ENCODE measurements around the gene KRT25. TPM values are rescaled to one million over a fixed set of nuclear protein-coding genes. Genes with fewer than 3 reads are reported as not detected.

Gene KRT25
- total RNA-seq, 1 donor from 2014 or later = not detected

- DNase-seq (no peak), ATAC-seq (no peak)
- intact Hi-C loops (cut with micrococcal nuclease) = no loop called here
These were observed 51.5 kb downstream of the KRT25 start, which contains the start of gene KRT24 for GRCh38 chr17:40703652-40704051. TSS of gene KRT24 (minus strand) at chr17:40703752. CDS start at chr17:40703693, 59 bp downstream.

GRCh38 chr17:40702271-40702670, 52.9 kb downstream of the KRT25 start:
- no peak for ATAC-seq
- intact Hi-C loops (cut with micrococcal nuclease) = no loop called here
- DNase-seq = no peak

GRCh38 chr17:40699853-40700252, 55.3 kb downstream of the KRT25 start:
- ATAC-seq = peak; percentile 24
- DNase-seq = no peak
- intact Hi-C loops (cut with micrococcal nuclease) = no loop called here

- ATAC-seq = peak; percentile 18
- intact Hi-C loops (cut with micrococcal nuclease) = no loop called here
- DNase-seq = no peak
These were observed 55.8 kb downstream of the KRT25 start for GRCh38 chr17:40699371-40699770.

Other genes with a start within 250 kb of the KRT25 start
- 0.22 TPM for gene CCR7, start 189.9 kb downstream of the KRT25 start, total RNA-seq
- gene SMARCE1, start 107.5 kb downstream of the KRT25 start, total RNA-seq = 59.8 TPM
- gene KRT222, start 90.2 kb downstream of the KRT25 start, total RNA-seq = not detected
- not detected for gene KRT24, start 51.6 kb downstream of the KRT25 start, total RNA-seq
- not detected for gene KRT26, start 16.9 kb upstream of the KRT25 start, total RNA-seq
- gene KRT27, start 27.2 kb upstream of the KRT25 start, total RNA-seq = not detected
- not detected for gene KRT28, start 44.6 kb upstream of the KRT25 start, total RNA-seq
- gene KRT10, start 67.3 kb upstream of the KRT25 start, total RNA-seq = 51.3 TPM
- gene KRT12, start 111.9 kb upstream of the KRT25 start, total RNA-seq = not detected
- gene KRT20, start 129.9 kb upstream of the KRT25 start, total RNA-seq = not detected
- gene KRT23, start 182.3 kb upstream of the KRT25 start, total RNA-seq = not detected
- not detected for gene KRT39, start 211.6 kb upstream of the KRT25 start, total RNA-seq
- gene KRT40, start 229.0 kb upstream of the KRT25 start, total RNA-seq = not detected
- gene KRTAP3-3, start 238.8 kb upstream of the KRT25 start, total RNA-seq = not detected
- not detected for gene KRTAP3-2, start 244.6 kb upstream of the KRT25 start, total RNA-seq